NAMALWA (cell line): ENCODE measurements around the gene C19orf81.

Source experiments
- DNase-seq: peaks from one replicate; pipeline ENCODE4 v3.0.0-alpha.2; 2015; ENCODE audit warnings: low spot score

Gene C19orf81

DNA sequence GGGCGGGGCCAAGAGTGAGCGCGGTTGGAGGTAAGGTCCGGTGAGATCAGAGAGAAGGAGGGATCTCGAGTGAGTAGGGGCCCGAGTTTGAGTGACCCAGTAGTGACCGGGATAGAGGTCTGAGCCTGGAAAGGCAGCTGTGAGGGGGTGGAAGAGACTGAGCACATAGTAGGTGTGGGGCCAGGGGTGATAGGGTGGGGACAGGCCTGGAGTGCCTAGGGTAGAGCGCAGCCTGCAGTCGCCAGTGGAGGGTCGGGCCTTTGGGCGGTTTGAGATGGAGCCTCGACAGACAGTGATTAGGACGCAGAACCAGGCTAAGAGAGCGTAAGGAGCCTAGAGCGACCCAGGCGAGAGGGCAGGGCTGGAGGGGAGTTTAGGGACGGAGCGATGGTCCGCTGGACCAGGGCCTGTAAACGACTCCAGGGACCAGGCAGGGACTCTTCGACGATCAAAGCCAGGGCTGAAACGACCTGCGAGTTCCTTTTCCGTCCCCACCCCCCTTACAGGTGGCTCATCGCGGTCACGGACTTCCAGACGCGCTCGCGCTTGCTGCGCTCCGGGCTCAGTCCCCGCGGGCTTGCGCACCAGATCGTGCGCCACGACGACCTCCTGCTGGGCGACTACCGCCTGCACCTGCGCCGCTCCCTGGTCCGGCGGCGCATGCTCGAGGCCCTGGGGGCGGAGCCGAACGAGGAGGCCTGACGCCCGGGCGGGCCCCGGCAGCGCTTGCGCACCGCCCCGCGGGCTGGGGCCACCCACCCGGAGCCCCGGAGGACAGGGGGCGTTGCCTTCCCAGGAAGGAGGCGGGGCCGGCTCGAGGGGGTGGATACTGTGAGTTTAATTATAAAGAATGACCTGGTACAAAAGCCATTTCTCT is 9.4 kb downstream of the C19orf81 start:
- DNase-seq = no peak

GRCh38 chr19:50659318-50660087 is 10.3 kb downstream of the C19orf81 start:
- DNase-seq = no peak

GRCh38 chr19:50660088-50660366 is 10.8 kb downstream of the C19orf81 start:
- no peak for DNase-seq

DNA sequence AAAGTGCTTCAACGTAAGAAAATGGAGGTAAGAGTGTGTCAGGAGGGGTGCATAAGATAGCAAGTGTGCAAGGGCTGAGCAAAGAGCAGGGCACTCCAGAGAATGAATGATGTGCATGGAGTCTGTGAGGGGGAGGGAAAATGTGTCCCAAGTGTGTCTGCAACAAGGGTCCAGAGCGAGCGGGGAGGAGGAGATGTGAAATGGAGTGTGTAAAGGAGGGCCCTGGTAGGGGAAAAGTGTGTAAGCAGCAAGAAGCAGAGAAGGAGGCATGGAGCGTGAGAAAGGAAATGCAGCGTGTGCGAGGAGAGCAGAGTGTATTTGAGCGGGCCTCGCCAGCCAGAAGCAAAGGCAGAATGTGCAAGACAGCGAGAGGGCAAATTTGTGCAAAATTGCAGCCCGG is 11.8 kb downstream of the C19orf81 start:
- DNase-seq = no peak

DNA sequence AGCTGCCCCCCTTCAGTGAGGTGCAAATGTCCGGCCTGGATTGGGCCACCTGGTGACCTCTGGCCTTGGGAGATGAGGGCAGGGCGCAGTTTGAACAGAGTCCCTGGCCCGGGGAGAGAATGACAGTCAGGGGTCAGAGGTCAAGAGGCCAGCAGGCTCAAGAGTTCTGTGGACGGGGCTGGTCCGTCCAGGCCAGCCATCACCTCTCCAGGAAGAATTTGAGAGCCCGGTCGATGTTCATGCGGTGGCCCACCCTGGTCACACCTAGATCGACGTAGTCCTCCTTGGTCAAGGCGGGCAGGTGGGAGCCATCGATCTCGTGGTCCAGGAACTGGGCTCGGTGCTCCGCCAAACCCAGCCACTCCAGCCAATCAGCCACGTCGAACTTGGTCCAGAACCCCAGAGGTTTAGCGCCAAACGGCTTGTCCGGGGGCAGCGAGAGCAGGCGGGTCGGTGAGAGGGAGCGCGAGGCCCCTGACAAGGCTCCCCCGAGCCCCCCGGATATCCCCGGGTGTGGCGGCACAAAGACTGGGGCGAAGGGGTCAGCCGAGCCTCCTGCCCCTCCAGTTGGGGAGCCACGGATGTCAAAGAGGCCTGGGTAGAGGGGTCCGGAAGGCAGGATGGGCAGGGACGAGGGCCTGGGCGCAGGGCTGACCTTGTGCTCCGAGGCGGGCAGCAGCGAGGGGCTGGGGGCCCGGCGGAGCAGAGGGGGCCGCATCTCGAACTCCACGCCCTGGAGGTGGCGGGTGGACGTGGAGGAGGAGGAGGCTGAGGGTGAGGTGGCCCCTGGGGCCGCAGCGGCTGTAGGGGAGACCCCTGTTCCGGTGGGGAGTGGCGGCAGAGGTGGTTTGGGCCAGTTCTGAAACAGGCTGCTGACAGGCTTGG is 12.8 kb downstream of the C19orf81 start:
- no peak for DNase-seq

DNA sequence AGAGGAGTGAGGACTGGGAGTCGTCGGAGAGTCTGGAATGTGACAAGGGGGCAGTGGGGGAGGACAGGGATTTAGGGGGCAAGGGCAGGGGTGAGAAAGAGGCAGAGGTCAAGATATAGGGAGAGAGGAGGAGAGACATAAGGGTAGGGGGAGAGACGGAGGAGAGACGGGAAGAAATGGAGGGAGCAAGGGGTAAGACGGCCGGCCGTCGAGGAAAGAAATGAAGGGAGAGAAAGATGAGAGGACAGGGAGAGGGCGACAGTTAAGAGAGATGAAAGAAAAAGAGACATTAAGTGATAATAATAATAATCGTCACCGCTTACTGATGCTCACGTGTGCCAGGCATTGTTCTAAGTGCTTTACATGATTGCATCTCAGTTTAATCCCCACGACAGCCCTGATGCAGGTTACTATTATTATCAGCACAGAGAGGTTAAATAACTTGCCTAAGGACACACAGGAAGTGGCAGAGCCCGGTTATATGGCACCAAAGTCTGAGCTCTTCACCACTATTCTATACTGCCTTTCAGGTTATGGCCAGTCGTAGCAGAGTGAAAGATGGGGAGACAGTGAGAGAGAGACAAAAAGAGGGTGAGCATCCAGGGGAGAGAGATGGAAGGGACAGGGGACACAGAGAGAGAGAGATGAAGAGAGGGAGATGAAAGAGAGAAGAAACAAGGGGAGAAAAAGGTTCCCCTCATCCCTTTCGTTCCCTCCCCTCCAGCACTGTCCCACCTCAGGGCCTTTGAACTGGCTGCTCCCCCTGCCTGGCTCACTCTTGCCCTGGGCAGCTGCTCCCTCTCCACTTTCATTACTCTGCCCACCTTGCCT is 13.6 kb downstream of the C19orf81 start:
- DNase-seq = no peak

GRCh38 chr19:50663482-50663790 is 14.2 kb downstream of the C19orf81 start:
- peak; percentile 45 for DNase-seq

- no peak for DNase-seq
These were observed 15.0 kb downstream of the C19orf81 start for GRCh38 chr19:50664204-50664603.

DNA sequence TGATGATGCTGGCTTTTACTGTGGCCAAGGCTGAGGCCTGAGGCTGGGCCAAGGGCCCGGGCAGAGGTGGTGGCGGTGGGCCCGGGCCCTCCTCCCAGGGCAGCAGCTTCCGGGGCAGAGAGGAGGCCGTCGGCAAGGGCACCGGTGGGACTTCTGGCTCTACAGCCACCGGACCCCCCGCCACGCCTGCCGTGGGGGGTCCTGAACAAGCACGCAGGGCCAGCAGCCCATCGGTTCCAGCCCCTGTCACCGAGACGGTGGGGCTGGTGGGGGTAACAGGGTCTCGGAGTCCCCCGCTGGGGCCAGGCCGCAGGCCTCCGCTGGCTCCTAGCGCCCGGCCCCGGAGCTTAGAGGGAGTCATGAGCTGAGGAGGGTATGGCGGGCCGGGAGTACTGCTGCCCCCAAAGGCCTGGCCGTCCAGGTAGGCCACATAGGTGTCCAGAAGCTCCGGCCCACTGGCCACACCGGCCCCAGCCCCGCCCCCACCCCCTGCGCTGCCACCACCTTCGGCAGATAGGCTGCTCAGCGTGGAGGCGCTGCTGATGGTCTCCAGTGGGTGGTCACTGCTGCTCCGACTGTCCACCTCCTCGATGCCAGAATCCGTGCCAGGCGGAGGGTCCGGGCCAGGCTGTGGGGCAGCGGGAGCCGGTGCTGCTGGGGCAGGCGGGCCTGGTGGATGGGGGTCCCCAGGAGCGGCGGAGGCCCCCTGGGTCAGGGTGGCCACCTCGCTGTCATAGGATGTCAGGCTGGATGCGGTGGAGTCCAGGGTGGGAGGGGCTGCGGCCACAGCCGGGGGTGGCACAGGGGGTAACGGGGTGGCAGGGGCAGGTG is 17.3 kb downstream of the C19orf81 start:
- no peak for DNase-seq

GRCh38 chr19:50667177-50667758 is 18.0 kb downstream of the C19orf81 start:
- DNase-seq = no peak

GRCh38 chr19:50667759-50668231 is 18.6 kb downstream of the C19orf81 start:
- no peak for DNase-seq

DNA sequence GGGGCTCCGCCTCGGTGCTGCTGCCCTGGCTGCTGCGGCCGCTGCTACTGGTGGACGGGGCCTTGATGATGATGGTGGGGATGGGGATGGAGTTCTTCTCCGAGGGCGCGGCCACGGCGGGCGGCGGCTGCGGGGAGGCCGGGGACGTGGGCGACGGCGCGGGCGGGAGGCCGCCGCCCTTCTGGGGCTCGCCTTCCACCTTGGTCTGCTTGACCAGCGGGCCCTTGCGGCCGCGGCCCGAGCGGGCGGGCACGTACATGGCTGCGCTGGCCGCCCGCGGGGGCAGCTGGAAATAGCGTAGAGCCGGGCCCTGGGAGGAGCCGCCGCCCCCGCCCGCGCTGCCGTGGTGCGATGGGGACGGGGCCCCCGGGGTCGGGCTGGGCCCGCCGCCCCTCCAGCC is 19.2 kb downstream of the C19orf81 start:
- no peak for DNase-seq

DNA sequence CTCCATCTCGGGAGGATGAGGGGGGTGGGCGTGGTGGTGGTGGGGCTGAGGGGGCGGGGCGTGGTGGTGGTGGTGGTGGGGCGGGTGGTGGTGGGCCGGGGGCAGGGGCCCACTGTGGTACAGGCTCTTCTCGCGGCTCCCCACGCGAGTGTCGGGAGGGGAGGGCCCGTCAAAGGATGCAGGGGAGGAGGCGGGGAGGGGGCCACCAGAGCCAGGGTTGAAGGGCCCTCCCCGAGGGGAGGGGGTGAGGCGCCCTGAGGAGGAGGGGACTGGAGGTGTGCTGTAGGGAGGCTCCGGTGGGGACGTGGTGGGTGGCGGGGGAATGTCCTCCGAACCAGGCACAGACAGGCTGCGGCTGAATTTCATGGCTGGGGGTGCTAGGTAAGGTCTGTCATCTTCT is 19.6 kb downstream of the C19orf81 start:
- no peak for DNase-seq

GRCh38 chr19:50669302-50670101 is 20.3 kb downstream of the C19orf81 start:
- peak; percentile 68 for DNase-seq

- no peak for DNase-seq
These were observed 20.8 kb downstream of the C19orf81 start for GRCh38 chr19:50670102-50670380.

DNA sequence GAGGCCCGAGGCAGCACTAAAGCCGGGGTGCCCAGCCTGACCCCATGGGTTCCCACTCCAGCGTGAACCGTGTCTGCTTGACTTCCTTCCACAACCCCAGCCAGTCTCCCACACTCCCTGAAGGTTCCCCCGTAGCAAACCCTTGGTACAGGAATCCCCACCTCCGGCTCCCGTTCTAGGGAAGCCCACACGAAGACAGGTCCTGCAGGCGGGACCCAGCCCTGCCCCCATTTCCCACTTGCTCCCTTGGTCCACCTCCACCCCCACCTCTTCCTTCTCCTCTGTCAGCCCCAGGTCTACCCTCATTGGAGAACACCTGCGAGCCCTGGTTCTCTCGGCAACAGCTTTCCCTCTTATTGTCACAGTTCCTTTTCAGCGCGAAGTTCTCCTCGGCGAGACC is 23.9 kb downstream of the C19orf81 start:
- DNase-seq = no peak

- DNase-seq = no peak
These were observed 27.5 kb downstream of the C19orf81 start for GRCh38 chr19:50676625-50677197.

GRCh38 chr19:50677636-50678035 is 28.4 kb downstream of the C19orf81 start:
- peak; percentile 26 for DNase-seq

- no peak for DNase-seq
These were observed 29.1 kb downstream of the C19orf81 start for GRCh38 chr19:50678323-50678722.
